NCI-H2171 (cell line): ENCODE results near the gene CDH23.

Experiments
- DNase-seq: peaks from one replicate; lab custom pipeline; 2025; lab: John Stamatoyannopoulos, UW

The CDH23 gene

GRCh38 chr10:71537681-71538080, 141.0 kb downstream of the CDH23 start:
- no peak for DNase-seq

- no peak for DNase-seq
Observed at GRCh38 chr10:71538608-71539260, 142.0 kb downstream of the CDH23 start.

GRCh38 chr10:71539442-71540118, 142.9 kb downstream of the CDH23 start:
- DNase-seq, result no peak

GRCh38 chr10:71542478-71542877, 145.8 kb downstream of the CDH23 start:
- DNase-seq, result no peak

- DNase-seq, result no peak
Observed at GRCh38 chr10:71543608-71544170, 147.0 kb downstream of the CDH23 start.

- no peak for DNase-seq
Observed at GRCh38 chr10:71545001-71545400, 148.3 kb downstream of the CDH23 start.

GRCh38 chr10:71546220-71546619, 149.5 kb downstream of the CDH23 start:
- no peak for DNase-seq

- DNase-seq, result no peak
Observed at GRCh38 chr10:71547312-71547711, 150.6 kb downstream of the CDH23 start.

GRCh38 chr10:71547876-71548846, 151.4 kb downstream of the CDH23 start:
- DNase-seq, result no peak

GRCh38 chr10:71549766-71550533, 153.2 kb downstream of the CDH23 start:
- DNase-seq, result no peak

GRCh38 chr10:71550628-71551027, 153.9 kb downstream of the CDH23 start:
- DNase-seq, result no peak

- DNase-seq, result no peak
Observed at GRCh38 chr10:71551970-71552369, 155.2 kb downstream of the CDH23 start.

- DNase-seq, result no peak
Observed at GRCh38 chr10:71553432-71553831, 156.7 kb downstream of the CDH23 start.

- no peak for DNase-seq
Observed at GRCh38 chr10:71554671-71555070, 158.0 kb downstream of the CDH23 start.

GRCh38 chr10:71555087-71555723, 158.5 kb downstream of the CDH23 start:
- no peak for DNase-seq

- DNase-seq, result no peak
Observed at GRCh38 chr10:71555724-71556119, 159.0 kb downstream of the CDH23 start.

GRCh38 chr10:71558991-71559390, 162.3 kb downstream of the CDH23 start:
- no peak for DNase-seq

- DNase-seq, result no peak
Observed at GRCh38 chr10:71561003-71561574, 164.4 kb downstream of the CDH23 start.

- DNase-seq, result no peak
Observed at GRCh38 chr10:71562181-71562580, 165.5 kb downstream of the CDH23 start.

GRCh38 chr10:71562904-71563303, 166.2 kb downstream of the CDH23 start:
- no peak for DNase-seq
